Aorta (tissue), 5 donors: Measurements from ENCODE around the gene SMYD3. TPM values are rescaled to one million over a fixed set of nuclear protein-coding genes. Genes with fewer than 3 reads are reported as not detected.

Source experiments
- ATAC-seq: fragments of 200-7000 bp; cut with Tn5 transposase; one replicate; pipeline ENCODE4 v1.9.1; 2022; ENCODE audit warnings: moderate library complexity; ENCODE audit not compliant: low FRiP score
- DNase-seq, 2 donors: peaks; one replicate each; pipeline ENCODE4 v3.0.0-alpha.2; 2020
- H3K27ac ChIP-seq, 2 donors: one replicate each; pipeline ENCODE4 v1.5.1; 2013; ENCODE audit warnings: low read length in 2 of 2, mild to moderate bottlenecking in 2 of 2, moderate library complexity in 2 of 2, control low read depth in 1 of 2, inconsistent platforms in 1 of 2, low read depth in 1 of 2
- H3K27me3 ChIP-seq, 2 donors: one replicate each; pipeline ENCODE4 v1.6.1; 2013; ENCODE audit warnings: control low read depth in 1 of 2, low read length in 1 of 2, mild to moderate bottlenecking in 1 of 2, moderate library complexity in 1 of 2; ENCODE audit not compliant: insufficient read depth in 2 of 2, control insufficient read depth in 1 of 2
- H3K36me3 ChIP-seq, 2 donors: one replicate each; pipeline ENCODE4 v1.6.1; 2013; ENCODE audit warnings: control low read depth in 1 of 2, low read length in 1 of 2, mild to moderate bottlenecking in 1 of 2; ENCODE audit not compliant: insufficient read depth in 2 of 2, control insufficient read depth in 1 of 2
- H3K4me1 ChIP-seq, 2 donors: one replicate each; pipeline ENCODE4 v1.6.1; 2013; ENCODE audit warnings: low read length in 2 of 2, control low read depth in 1 of 2, mild to moderate bottlenecking in 1 of 2, moderate library complexity in 1 of 2; ENCODE audit not compliant: insufficient read depth in 2 of 2, control insufficient read depth in 1 of 2
- H3K4me3 ChIP-seq, 2 donors: one replicate each; pipeline ENCODE4 v1.5.1; 2013; ENCODE audit warnings: low read length in 2 of 2, control low read depth in 1 of 2, mild to moderate bottlenecking in 1 of 2
- H3K9me3 ChIP-seq: one replicate; pipeline ENCODE4 v1.6.1; 2013; ENCODE audit warnings: mild to moderate bottlenecking, low read length; ENCODE audit not compliant: control insufficient read depth
- WGBS, 2 donors: extraction: QIAGEN DNeasy Blood & Tissue Kit; methylation state at CpG; one replicate each; pipeline ENCODE4 v1.1.7; 2013; 5-methylcytosine and 5-hydroxymethylcytosine counted together
- intact Hi-C, 2 donors: fragments of 100-400 bp; cut with DNase I; formaldehyde crosslinking; loops; one replicate each; pipeline versions ENCODE4 v1.14.2 to v1.15.0; 2022
- polyA plus RNA-seq, 2 donors: library from polyadenylated mRNA; stranded (reverse); fragments of 200-250 nt; gene quantifications; one replicate each; pipeline ENCODE4 v1.2.3, GENCODE V29; 2013
- total RNA-seq, 2 donors: library from RNA; stranded (reverse); fragmentation: NEBNext Ultra II Directional; extraction: Animal tissue kit (Norgen Biotek cat#: 25700); gene quantifications; one replicate each; pipeline ENCODE4 v1.2.1, GENCODE V29; 2021
- donor health status: healthy with polysubstance abuse.
- donor health status: Bipolar disorder and iron deficiency.
- donor health status: DM: no; HTN: no; CAD: no.
- donor health status: DM: no; HTN: no; CAD: no.
- donor health status: DM: yes; HTN: yes; CAD: no.

The SMYD3 gene
- total and polyA plus RNA-seq, 4 donors, result 6.0 to 29.1 (median 11.1) TPM

DNA sequence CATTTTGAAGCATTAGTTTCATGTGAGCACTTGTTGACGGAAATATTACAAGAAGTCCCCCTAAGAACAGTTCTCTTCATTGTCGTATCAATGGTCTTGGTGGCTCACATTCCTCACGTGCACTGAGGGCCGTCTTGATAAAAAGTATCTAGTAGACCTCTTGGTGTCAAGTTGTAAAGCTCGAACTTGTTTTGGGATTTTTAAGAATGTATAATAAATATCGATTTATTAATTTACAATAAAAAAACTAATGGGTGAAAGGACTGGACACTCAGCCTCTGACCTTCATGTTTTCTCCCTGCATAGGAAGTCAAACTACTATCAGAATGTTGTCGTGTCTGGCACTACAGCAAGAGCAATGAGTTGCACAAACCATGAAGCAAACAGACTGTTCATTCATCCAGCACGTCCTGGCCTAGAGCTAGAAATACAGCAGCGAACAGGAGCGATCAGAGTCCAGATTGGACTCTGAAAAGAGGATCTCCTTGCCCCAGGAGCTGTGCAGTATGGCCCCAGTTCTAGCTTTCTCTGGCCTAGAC lies 319.2 kb downstream of the SMYD3 start:
- intact Hi-C loops, result no loop called here
- no peak for DNase-seq
- Histone ChIP-seq H3K27me3 (no peaks in the 10 kb centered on the region), H3K27ac (no peak overlapping the region), H3K4me1 (peaks cover 0 to 2% of the 10 kb centered on the region in 2 donors), H3K9me3 (no peaks in the 10 kb centered on the region), H3K36me3 (no peaks in the 10 kb centered on the region), H3K4me3 (no peak overlapping the region)
- no peak for ATAC-seq
- WGBS, 2 donors, result 87 to 92% methylated on average over 10 of the region's 10 CpGs

DNA sequence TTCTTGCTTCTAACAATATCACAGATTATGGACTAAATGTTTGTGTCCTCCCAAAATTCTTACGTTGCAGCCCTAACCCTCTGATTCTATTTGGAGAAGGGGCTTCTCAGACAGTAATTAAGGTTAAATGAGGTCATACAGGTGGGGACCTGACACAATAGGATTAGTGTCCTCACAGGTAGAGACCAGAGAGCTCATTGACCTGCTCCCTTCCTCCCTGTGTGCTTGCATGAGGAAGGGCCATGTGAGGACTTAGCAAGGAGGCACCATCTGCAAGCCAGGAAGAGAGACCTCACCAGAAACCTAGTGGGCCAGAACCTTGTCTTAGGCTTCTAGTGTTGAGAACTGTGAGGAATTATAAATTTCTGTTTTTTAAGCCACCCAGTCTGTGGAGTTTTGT lies 322.6 kb downstream of the SMYD3 start:
- 91 to 97% methylated on average over 1 of the region's 1 CpG for WGBS, 2 donors
- intact Hi-C loops, result no loop called here
- Histone ChIP-seq H3K27ac (no peak overlapping the region), H3K9me3 (no peaks in the 10 kb centered on the region), H3K4me1 (peaks cover 0 to 2% of the 10 kb centered on the region in 2 donors), H3K27me3 (no peaks in the 10 kb centered on the region), H3K4me3 (no peak overlapping the region), H3K36me3 (no peaks in the 10 kb centered on the region)
- ATAC-seq, result no peak
- DNase-seq, result no peak

DNA sequence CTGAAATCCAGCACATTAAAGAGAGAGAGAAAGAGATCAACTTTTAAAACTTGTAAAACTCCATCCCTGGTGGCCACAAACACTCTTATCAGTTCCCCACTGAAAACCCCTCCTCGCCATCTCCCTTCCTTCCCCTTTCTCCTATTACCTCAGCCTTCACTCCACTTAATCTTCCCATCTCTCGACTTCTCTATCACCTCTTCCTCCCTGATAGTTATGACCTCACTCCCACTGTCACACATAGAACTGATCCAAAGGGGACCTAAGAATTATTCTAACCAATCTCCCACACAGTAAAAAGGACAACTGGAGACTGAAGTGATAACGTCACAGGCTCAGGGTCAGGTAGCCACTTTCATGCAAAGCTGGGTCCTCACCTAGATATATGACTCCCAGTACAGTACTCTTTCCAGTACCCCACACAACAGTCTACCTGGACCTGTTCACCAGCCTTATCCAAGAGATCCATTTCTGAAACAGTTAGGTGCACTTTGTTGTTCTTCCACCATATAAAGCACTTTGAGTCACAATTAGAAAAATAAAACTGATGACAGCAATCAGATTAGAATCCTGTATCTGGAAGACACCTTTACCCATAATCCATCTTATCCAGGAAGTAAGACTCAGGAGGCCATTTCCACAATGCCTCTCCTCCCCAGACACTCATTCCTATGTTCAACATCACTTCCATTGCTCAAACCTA lies 324.8 kb downstream of the SMYD3 start:
- Histone ChIP-seq H3K27ac (no peak overlapping the region), H3K9me3 (no peaks in the 10 kb centered on the region), H3K36me3 (no peaks in the 10 kb centered on the region), H3K4me3 (no peak overlapping the region), H3K4me1 (peaks cover 0 to 2% of the 10 kb centered on the region in 2 donors), H3K27me3 (no peaks in the 10 kb centered on the region)
- WGBS, 2 donors, result 89 to 93% methylated on average over 3 of the region's 3 CpGs
- intact Hi-C loops, result no loop called here
- no peak for DNase-seq
- ATAC-seq, result no peak

DNA sequence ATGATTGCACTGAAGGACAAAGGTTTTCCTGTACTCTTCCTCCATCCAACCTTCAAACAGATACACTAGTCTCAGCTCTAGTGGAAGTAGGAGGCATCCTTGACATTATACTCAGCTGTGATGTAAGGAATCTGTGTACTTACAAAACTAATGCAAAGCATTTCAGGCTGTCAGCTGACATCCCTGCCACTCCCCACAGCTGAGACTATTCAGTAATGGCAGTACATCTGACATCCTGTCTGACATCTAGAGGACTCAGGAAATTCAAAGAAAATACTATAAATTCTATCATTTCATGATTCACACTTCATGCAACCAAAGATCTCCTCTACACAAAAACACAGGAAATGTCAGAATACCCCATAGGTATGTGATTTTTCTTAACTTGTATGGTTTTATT lies 325.8 kb downstream of the SMYD3 start:
- Histone ChIP-seq H3K27ac (no peak overlapping the region), H3K36me3 (no peaks in the 10 kb centered on the region), H3K4me1 (peaks cover 0 to 2% of the 10 kb centered on the region in 2 donors), H3K9me3 (no peaks in the 10 kb centered on the region), H3K4me3 (no peak overlapping the region), H3K27me3 (no peaks in the 10 kb centered on the region)
- DNase-seq (no peak), ATAC-seq (no peak)
- intact Hi-C loops, result no loop called here

DNA sequence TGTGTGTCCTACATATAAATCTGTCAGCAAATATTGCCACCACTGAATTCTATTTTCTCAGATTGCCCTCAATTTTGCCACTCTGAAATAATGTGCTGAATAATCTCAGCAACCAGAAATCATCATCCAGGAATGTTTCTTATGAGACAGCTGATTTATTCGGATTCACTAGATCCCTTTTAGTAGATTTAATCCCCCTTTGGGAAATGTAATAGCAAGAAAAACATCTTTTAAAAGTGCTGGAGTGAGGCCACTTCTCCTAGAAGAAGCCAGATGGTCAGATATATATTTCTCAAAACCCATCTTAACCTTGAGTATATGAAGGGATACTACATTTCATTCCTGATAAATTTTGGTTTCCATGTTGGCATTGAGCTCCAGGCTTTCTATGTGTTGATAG lies 327.7 kb downstream of the SMYD3 start:
- H3K4me3 ChIP-seq, result no peak overlapping the region
- H3K36me3 ChIP-seq, result no peaks in the 10 kb centered on the region
- H3K4me1 ChIP-seq, result peaks cover 0 to 2% of the 10 kb centered on the region in 2 donors
- ATAC-seq (no peak), DNase-seq (no peak)
- no peak overlapping the region for H3K27ac ChIP-seq
- H3K27me3 ChIP-seq, result no peaks in the 10 kb centered on the region
- 56 to 62% methylated on average over 1 of the region's 1 CpG for WGBS, 2 donors
- intact Hi-C loops, result no loop called here
- no peaks in the 10 kb centered on the region for H3K9me3 ChIP-seq

DNA sequence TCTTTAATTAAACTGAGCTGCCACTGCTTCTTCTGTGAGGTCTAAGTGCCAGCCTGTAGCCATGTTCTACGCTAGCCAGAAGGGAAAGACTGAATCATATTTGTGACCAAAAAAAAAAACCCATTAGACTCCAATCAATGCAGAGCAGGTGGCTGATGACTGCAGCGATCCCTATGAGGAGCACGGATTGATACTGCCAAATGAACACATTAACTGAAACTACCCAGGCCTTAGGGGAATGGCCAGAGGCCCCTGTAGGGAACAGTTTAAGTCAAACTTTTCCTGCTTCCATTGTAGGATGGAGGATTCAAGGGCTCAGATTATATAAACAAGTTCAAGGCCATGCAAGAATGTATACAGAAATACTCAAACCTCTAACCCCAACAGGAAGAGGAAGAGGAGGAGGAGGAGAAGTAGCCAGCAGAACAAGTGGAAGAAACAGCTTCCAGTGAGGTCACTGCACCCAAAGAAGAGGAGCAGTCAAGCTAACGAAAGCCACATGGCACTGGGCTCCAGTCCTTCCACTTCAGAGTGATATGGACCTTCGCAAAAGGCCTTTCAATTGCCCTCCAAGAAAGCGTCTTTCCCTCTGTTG lies 328.3 kb downstream of the SMYD3 start:
- Histone ChIP-seq H3K9me3 (no peaks in the 10 kb centered on the region), H3K4me3 (no peak overlapping the region), H3K27ac (no peak overlapping the region), H3K36me3 (no peaks in the 10 kb centered on the region), H3K4me1 (peaks cover 0 to 2% of the 10 kb centered on the region in 2 donors), H3K27me3 (no peaks in the 10 kb centered on the region)
- intact Hi-C loops, result no loop called here
- DNase-seq (no peak), ATAC-seq (no peak)
- WGBS, 2 donors, result 89 to 92% methylated on average over 6 of the region's 6 CpGs

DNA sequence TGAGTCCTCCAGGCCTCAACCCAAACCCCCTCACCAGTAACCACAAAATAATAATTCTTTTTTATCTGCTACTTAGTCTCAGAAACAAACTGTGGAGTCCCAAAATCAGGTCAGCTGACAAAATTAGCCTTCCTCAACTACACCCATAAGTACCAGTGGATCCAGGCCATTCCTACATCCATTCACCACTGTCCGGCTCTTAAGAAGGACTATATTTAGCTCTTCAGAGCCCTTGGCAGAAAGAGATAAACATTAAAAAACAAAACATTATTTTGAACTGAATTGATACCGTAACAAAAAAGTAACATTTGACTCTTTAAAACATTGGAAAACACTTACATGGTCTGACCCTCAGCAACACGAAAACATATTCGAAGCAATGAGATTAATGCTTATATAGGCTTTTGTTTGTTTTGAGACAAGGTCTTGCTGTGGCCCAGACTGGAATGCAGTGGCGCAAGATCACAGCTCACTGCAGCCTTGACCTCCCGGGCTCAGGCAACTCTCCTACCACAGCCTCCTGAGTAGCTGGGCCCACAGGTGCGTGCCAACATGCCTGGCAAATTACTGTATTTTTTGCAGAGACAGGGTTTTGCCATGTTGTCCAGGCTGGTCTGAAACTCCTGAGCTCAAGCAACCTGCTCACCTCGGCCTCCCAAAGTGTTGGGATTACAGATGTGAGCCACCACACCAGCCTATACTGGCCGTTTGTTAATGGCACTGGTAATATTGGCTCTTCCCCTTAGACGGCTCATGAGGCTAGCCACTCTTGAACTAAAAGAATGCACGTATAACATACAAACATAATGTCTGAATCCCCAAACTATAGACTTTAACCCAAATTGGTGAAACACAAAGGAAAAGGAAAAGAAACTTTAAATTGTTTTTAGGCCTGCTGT lies 330.7 kb downstream of the SMYD3 start:
- 72 to 74% methylated on average over 11 of the region's 11 CpGs for WGBS, 2 donors
- ATAC-seq, result no peak
- Histone ChIP-seq H3K27ac (no peak overlapping the region), H3K9me3 (no peaks in the 10 kb centered on the region), H3K4me3 (no peak overlapping the region), H3K27me3 (no peaks in the 10 kb centered on the region), H3K36me3 (no peaks in the 10 kb centered on the region), H3K4me1 (peaks cover 0 to 2% of the 10 kb centered on the region in 2 donors)
- no peak for DNase-seq
- intact Hi-C loops, result no loop called here

DNA sequence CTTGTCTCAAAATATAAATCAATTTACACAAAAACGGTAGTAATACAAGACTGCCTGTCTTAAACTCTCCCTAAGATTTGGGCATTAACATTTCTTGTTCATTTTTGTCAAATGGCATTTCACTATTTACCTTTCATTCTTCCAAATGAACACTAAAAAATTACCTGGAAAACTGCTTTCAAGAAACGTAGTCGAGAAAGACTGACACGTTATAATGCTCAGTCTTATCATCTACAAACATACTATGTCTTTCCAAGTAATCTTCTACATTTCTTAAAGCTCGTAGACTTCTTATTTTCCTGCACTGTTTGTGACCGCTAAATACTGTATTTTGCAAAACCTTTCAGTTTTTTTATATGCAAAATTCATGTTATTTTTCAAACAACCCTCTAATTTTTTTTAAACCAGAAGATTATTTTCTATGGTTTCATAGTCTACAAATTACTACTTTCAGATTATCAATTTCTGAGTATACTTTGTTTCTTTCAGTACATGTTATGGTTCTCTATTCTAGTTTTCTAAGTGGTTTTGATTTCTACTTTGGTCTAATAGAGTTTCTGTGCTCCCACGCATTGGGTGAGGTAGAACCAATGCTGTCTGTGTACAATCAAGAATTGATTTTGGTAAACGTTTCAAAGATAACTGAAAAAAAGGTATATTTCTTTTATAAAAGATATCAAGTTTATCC lies 336.4 kb downstream of the SMYD3 start:
- Histone ChIP-seq H3K9me3 (no peaks in the 10 kb centered on the region), H3K27ac (no peak overlapping the region), H3K27me3 (no peaks in the 10 kb centered on the region), H3K4me1 (no peaks in the 10 kb centered on the region), H3K36me3 (no peaks in the 10 kb centered on the region), H3K4me3 (no peak overlapping the region)
- no peak for DNase-seq
- 88 to 90% methylated on average over 8 of the region's 8 CpGs for WGBS, 2 donors
- no peak for ATAC-seq
- intact Hi-C loops, result no loop called here
